ENCODE measurements around the gene ZNF345. TPM values are rescaled to one million over a fixed set of nuclear protein-coding genes. Genes with fewer than 3 reads are reported as not detected.
A peak's percentile ranks its signal among the peaks of the same experiment; 100 is the strongest.

The ZNF345 gene
- total RNA-seq, 2 donors from 2014 or later: 3.0 to 4.5 TPM

DNA sequence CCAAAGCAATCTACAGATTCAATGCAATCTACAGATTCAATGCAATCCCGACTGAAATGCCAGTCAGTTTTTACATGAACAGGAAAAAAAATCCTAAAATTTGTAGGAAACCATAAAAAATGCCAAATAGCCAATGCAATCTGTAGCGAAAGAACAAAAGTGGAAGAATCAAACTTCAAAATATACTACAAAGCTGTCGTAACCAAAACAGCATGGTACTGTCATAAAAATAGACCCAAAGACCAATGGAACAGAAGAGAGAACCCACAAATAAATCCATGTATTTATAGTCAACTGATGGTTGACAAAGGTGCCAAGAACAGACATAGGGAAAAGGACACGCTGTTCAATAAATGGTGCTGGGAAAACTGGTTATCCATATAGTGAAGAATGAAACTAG is 47.7 kb downstream of the ZNF345 start:
- DNase-seq (no peak), ATAC-seq (no peak)
- intact Hi-C loops (cut with DNase I): no loop called here

DNA sequence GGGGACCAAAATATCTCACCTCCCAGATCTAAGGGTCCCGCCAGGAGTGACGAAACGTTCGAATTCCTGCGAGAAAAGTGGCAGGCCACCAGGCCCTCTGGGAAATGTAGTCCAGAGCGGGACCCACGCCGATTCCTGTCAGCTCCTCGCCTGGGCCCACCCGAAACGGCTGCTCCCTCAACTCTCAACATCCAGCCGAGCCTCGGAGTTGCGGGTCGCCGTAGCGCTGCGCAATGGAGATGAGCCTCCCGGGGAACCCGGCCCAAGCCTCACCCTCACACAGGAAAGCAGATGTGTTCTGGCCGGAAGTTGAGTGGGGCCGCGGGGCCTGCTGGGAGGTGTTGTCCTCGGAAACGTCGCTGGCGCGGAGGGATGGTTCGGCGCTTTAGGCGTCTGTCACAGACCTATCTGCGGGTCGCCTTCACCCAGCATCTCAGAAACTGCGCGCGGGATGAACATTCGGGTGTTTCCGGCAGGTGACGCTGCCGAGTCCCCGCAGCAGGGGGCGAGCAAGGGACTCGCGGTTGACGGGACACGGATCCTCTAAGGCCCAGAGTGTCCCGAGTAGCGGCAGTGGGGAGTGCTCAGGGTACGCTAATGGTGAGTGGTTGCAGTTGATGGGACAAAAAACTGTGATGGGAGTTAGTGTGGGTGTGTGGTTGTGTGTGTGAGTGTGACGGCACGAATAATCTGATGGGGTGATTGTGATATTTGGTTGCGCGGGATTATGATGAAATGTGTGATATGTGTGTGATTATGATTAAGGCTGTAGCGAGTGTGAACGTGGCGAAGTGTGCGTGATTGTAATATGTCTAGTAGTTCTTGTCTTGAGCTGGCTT is 65.5 kb downstream of the ZNF345 start, which contains the start of the genes ZNF568 and ZNF829:
TSS of gene ZNF568 (plus strand) at position 341 of the 839 bp plus-strand sequence. CDS start 6,439 bp downstream, outside the sequence.
TSS of gene ZNF829 (minus strand) at position 300 of the 839 bp plus-strand sequence. CDS start 1,124 bp downstream, outside the sequence.
- ATAC-seq: peak; percentile 98 to 99
- intact Hi-C loops (cut with DNase I): loop anchor here in 1 of 2 donors (10.0 kb wide), 1 partner anchor 81 kb away; the partner anchor contains the start of gene ZNF790
- peak; percentile 92 for DNase-seq

DNA sequence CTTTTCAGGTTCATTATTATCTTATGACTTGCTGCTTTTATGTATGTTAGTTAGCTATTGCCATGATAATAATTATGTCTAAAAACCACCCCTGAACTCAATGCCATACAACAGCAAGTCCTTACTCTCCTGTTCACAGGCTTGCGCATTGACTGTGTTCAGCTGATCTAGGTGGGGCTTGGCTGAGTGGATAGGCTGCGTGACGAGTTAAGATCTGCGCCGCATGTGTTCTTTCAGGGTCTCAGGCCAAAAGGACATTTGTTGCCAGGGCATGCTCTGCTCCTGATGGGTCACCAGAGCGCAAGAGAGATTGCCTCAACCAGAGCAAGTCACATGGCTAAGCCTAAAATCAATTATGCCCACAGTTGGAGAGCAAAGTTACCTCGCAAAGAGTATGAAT is 66.3 kb downstream of the ZNF345 start:
- intact Hi-C loops (cut with DNase I): loop anchor here in 1 of 2 donors (10.0 kb wide), 1 partner anchor 82 kb away; the partner anchor contains the start of gene ZNF790
- no peak for DNase-seq
- ATAC-seq: peak in 1 of 2 donors; percentile 20

DNA sequence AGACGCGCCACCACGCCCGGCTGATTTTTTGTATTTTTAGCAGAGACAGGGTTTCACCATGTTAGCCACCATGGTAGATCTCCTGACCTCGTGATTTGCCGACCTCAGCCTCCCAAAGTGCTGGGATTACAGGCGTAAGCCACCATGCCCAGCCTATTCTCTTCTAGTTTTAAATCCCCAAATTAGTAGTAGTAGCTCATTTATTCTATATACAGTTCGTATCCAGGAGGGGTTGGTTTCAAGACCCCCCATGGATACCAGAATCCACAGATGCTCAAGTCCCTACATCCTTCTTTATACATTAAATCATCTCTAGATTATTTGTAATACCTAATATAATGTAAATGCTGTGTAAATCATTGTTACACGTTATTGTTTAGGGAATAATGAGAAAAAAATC is 67.4 kb downstream of the ZNF345 start:
- intact Hi-C loops (cut with DNase I): loop anchor here in 1 of 2 donors (10.0 kb wide), 1 partner anchor 83 kb away; the partner anchor contains the start of gene ZNF790
- DNase-seq (no peak), ATAC-seq (no peak)

Other genes with a start within 250 kb of the ZNF345 start
- gene ZNF382, start 245.6 kb upstream of the ZNF345 start, total RNA-seq: 10 to 100 TPM; 12.1 to 13.1 TPM
- 1 to 10 TPM; 6.9 to 7.4 TPM for gene ZNF461, start 184.0 kb upstream of the ZNF345 start, total RNA-seq
- 1 to 10 TPM; 3.8 to 5.4 TPM for gene ZNF567, start 163.3 kb upstream of the ZNF345 start, total RNA-seq
- gene ZNF850, start 78.1 kb upstream of the ZNF345 start, total RNA-seq: 1 to 10 TPM; 3.8 to 4.2 TPM
- gene ZNF790, start 12.5 kb upstream of the ZNF345 start, total RNA-seq: 1 to 10 TPM; 6.1 to 8.7 TPM
- gene ZNF829, start 65.4 kb downstream of the ZNF345 start, total RNA-seq: 1 to 10 TPM; 2.8 to 2.9 TPM
- 1 to 10 TPM; 6.1 to 9.2 TPM for gene ZNF568, start 65.5 kb downstream of the ZNF345 start, total RNA-seq
- 1 to 10 TPM; 7.5 to 8.5 TPM for gene ZNF420, start 227.6 kb downstream of the ZNF345 start, total RNA-seq